Fibroblast of villous mesenchyme (primary cell): ENCODE data around the gene TP53RK. TPM values are rescaled to one million over a fixed set of nuclear protein-coding genes. Genes with fewer than 3 reads are reported as not detected.

Experiments
- DNase-seq: peaks from one replicate; pipeline ENCODE4 v3.0.0-alpha.2; 2010; ENCODE audit warnings: low read depth
- H3K4me3 ChIP-seq: 2 replicates; pipeline ENCODE4 v1.5.1; 2011; ENCODE audit warnings: low read depth, mild to moderate bottlenecking, low read length
- total RNA-seq: library from RNA; depleted of rRNA; stranded (reverse); fragments of >200 nt; gene quantifications from 2 replicates; pipeline ENCODE4 v1.2.3, GENCODE V29; 2012
- TF ChIP-seq, protein P1 (sequence below): IDR thresholded peaks from 2 replicates; pipeline ENCODE4 v1.5.1; 2012; ENCODE audit warnings: low read depth, mild to moderate bottlenecking, low read length; ENCODE audit not compliant: insufficient read depth

TP53RK gene
- total RNA-seq, 1 donor = 26.3 TPM

DNA sequence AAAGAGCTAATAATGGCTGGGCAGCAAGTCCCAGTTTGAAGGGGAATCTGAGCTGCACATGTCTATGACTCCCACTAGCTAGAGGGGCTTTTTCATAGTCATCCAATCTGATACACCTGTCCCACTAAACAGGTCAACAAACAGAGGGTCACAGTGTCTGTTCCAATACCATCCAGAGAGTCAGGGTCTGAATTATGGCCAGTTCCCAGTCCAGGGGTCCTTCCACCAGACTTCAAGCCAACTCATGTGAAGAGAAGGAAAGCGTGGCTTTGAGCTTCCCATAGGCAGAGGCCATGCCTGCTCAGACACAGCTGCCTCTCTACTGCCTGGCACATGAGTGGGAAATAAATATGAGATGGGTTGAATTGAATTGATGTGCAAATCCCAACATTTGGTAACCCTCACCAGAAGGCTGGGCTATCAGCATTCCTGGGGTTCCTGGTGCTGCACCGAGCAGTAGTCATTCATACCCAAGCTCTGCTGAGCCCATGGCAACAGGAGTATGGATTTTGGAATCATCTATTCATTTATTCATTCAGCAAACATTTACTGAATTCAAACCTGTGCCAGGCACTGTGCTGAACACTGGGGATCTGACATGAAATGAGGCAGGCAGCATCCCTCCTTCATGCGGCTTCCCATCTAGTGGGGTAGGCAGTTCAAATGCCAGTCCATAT, 17.2 kb downstream of the TP53RK start:
- H3K4me3 ChIP-seq = no peak overlapping the region
- DNase-seq = no peak
- TF ChIP-seq, protein P1, sequence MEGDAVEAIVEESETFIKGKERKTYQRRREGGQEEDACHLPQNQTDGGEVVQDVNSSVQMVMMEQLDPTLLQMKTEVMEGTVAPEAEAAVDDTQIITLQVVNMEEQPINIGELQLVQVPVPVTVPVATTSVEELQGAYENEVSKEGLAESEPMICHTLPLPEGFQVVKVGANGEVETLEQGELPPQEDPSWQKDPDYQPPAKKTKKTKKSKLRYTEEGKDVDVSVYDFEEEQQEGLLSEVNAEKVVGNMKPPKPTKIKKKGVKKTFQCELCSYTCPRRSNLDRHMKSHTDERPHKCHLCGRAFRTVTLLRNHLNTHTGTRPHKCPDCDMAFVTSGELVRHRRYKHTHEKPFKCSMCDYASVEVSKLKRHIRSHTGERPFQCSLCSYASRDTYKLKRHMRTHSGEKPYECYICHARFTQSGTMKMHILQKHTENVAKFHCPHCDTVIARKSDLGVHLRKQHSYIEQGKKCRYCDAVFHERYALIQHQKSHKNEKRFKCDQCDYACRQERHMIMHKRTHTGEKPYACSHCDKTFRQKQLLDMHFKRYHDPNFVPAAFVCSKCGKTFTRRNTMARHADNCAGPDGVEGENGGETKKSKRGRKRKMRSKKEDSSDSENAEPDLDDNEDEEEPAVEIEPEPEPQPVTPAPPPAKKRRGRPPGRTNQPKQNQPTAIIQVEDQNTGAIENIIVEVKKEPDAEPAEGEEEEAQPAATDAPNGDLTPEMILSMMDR = no peak

GRCh38 chr20:46670585-46671584, 18.4 kb downstream of the TP53RK start:
- no peak overlapping the region for H3K4me3 ChIP-seq
- TF ChIP-seq, protein P1 = no peak
- no peak for DNase-seq

DNA sequence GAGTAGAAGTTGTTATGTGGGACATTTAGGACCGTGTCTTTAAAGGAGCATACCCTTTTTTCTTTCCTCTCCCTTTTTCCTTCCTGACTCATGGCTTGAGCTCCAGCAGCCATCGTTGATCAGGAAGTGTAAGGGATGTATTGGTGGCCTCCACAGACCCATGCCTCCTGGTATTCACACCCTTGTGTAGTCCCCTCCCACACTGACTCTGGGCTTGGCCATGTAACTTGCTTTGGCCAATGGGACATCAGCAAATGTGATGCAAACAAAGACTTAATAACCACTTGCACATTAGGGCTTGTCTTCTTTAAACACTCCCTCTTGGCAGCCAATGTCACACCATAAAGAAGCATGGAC, 19.0 kb downstream of the TP53RK start:
- DNase-seq = no peak
- TF ChIP-seq, protein P1 = no peak
- no peak overlapping the region for H3K4me3 ChIP-seq

DNA sequence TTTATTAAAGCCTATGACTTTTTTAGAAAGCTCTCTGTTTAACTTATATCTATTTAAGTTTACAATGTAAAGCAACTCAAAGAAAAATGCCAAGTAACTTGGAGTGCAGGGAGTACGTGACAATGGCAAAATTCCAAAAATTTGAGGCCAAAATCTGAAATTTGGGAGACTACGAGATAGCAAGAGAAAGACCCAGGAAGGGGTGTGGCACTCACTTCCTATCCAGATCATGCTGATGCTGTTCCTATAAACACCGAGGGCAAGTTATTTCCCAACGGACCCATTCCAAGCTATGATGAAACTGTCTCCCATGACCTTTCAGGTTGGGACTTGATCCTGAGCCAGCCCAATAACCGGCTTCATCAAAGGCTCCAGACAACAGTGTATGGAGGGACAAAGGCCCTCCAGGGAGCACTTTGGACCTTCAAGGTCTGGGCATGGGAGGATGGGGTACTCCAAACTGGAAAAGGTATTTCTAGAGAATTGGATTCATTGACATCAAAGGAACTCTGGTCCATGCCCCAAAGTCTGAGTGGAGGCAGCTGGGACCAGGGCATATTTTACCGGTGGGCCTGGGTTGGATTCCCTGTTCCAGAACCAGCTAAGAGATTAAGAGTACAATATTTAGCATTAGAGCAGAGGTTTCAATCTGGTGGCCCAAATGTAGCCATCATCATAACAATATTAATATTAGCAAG, 22.3 kb downstream of the TP53RK start:
- no peak for DNase-seq
- TF ChIP-seq, protein P1 = no peak
- no peak overlapping the region for H3K4me3 ChIP-seq

- TF ChIP-seq, protein P1 = no peak
- no peak for DNase-seq
- H3K4me3 ChIP-seq = no peak overlapping the region
Observed at GRCh38 chr20:46666306-46666705, 22.9 kb downstream of the TP53RK start.

- TF ChIP-seq, protein P1 = no peak
- H3K4me3 ChIP-seq = no peak overlapping the region
- DNase-seq = no peak
Observed at GRCh38 chr20:46665602-46666001, 23.6 kb downstream of the TP53RK start.
